HG02642 (cell line): ENCODE measurements around the gene XRCC5.

Experiments
- ATAC-seq: cut with Tn5 transposase; IDR thresholded peaks from one replicate; pipeline ENCODE4 v1.9.1; 2021; ENCODE audit warnings: mild to moderate bottlenecking; ENCODE audit not compliant: unreplicated experiment, poor library complexity

The XRCC5 gene

DNA sequence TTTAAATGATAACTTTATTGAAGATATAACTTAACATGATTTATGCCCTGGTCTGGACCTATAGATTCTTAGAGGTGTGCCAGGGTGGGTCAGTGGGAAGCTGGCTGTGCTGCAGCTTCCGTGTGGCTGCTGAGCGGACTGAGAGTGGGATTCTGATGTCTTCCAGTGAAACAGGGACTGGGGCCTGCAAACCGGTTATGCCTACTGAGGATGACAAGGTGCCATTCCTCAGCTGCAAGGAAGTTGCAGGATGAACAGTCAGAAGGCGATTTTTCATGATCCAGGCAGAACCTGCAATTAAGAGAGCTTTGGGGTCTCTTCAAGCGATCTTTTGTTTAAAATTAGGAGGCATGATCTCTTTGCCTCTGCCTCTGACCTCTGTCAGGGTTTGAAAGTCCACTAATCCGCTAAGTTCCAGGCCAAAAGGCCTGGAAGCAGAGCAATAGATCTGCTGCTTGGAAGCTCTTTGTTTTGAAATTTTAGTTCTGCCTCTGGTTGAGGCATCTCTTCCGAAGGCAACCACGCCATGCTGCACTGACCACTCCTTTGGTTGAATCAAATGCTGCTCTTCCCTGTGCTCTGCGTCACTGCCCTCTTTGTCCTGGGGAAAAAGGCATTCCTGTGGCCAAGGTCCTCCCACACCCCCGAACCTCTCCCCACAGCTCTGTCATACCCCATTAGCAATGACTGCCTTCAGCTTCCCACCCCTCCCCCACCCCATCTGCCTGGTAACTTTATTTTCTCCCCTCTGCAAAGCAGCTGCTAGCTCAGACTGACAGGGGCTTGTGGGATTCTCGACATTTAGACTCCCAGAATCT lies 25.5 kb upstream of the XRCC5 start:
- no peak for ATAC-seq

GRCh38 chr2:216084547-216084946 lies 24.6 kb upstream of the XRCC5 start:
- no peak for ATAC-seq

GRCh38 chr2:216086207-216086893 lies 22.8 kb upstream of the XRCC5 start:
- no peak for ATAC-seq

DNA sequence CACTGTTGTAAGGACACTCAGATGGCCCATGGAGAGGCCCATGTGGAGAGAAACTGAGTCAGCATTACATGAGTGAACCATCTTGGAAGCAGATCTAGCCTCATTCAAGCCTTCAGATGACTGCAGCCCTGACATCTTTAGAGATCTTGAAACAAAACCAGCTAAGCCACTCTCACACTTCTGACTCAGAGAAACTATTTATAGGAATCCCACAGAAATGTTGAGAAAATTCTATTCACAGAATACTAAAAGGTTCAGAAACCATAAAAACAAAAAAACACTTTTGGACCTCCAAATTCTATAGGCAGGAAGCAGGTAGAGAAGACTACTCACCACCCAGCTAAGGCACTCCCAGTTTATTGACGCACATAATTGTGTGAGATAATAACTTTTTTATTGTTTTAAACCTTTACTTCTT lies 18.8 kb upstream of the XRCC5 start:
- ATAC-seq, result peak; percentile 48

- ATAC-seq, result no peak
These were observed 16.5 kb upstream of the XRCC5 start for GRCh38 chr2:216092646-216093045.

DNA sequence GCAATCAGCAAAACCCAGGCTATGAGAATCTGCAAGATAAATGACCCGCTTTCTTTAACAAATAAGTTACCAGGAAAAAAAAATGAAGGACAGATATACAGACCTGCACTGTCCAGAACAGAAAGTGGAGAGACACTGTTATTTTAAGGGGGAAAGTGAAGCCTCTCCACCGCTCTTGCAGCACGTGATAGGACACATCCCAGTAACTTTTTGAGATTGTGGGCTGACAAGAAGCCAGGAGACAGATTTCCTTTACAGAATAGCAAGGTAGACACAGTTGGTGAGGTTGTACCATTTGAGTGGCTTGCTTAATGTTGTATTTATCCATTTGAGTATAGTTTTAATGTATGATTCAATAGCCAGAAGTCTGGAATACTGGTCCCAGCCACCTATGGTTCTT lies 14.4 kb upstream of the XRCC5 start:
- ATAC-seq, result no peak

GRCh38 chr2:216098421-216099334 lies 10.5 kb upstream of the XRCC5 start:
- no peak for ATAC-seq

- ATAC-seq, result no peak
These were observed 8.0 kb upstream of the XRCC5 start for GRCh38 chr2:216101109-216101508.

GRCh38 chr2:216103213-216103612 lies 5.9 kb upstream of the XRCC5 start:
- no peak for ATAC-seq

GRCh38 chr2:216104691-216105090 lies 4.5 kb upstream of the XRCC5 start:
- ATAC-seq, result no peak

DNA sequence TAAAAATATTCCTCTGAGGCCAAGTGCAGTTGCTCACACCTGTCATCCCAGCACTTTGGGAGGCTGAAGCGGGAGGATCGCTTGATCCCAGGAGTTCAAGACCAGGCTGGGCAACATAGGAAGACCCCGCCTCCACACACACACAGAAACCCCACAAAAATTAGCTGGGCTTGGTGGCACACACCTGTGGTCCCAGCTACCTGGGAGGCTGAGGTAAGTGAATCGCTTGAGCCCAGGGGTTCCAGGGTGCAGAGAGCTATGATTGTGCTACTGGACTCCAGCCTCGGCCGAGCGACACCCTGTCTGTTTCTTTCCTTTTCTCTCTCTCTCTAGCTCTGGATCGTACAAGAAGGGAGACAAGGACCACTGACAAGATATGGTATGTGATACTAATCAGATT lies 1.8 kb upstream of the XRCC5 start:
- ATAC-seq, result no peak

DNA sequence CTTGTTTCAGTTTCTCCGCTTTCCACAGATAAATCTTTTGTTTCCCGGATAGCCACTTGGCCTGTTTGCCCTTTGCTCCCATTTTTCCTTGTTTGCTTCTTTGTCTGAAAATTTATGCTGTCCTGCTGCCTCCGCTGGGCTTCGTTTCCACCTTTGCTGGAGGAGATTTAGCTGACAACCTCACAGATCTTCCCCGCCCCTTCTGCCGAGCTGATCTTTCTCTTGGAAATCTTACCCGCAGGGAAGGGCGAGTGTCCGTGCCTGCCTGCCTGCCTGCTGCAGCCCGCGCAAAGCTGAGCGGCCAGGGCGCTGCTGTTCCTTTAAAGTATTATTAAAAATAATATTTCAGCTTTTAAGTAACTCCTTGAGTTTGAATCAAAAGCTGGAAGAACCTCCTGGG lies 1.4 kb upstream of the XRCC5 start:
- ATAC-seq, result no peak

DNA sequence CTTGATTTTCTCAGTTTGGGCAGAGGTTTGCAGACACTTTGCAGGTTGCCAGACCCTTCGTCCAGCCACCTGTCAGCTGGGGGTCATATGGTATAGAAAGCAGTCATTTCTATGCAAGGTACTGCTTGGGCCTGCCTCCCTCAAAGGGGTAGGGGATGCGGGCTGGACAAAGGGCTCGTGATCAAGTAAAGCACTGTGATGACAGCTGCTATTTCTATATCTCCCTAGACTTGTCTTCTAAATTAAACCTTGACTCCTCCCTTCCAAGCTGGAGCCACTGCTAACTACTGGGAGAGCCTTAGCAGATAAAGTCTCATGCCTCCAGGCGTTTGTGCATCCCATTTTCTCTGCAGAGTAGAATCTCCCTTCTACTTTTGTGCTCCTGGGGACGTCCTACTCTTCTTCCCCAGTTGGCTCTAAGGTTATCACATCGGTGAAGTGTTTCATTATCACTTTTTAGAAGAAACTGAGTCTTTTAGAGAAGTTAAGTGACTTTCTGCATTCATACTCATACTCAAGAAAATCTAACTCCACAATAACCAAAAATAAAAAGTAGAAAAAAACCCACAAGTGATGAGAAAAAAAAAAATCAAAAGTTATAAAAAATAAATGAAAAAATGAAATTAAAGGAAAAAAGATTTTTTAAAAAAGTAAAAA lies 710 bp upstream of the XRCC5 start:
- ATAC-seq, result no peak

DNA sequence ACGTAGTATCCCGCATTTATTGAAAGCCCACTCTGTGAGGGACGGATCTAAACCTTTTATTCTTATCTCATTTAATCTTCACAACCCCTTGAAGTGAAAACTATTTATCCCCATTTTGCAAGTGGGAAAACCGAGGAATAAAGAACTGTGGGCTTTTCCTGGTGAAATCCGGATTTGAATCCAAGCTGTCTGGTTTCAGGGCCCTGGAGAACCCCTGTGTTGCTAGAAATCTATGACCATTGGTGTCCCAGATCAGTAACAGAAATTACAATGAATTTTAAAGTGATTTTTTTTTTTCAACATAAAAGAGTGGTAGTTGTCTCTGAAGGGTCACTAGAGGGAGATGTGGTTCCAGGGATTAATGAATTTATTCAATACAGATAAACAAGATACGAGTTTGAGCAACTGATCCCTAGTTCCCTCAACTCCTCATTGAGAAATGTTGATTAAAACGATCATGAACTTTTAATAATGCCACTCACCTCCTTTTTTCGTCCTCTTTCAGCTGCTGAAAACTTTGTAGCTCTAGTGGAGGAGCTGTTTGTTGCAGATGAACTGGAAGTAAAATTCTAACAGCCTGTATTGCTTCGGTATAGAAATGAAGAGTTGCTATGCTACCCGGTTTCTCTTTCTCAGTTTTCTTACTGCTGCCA lies 940 bp downstream of the XRCC5 start:
- no peak for ATAC-seq

DNA sequence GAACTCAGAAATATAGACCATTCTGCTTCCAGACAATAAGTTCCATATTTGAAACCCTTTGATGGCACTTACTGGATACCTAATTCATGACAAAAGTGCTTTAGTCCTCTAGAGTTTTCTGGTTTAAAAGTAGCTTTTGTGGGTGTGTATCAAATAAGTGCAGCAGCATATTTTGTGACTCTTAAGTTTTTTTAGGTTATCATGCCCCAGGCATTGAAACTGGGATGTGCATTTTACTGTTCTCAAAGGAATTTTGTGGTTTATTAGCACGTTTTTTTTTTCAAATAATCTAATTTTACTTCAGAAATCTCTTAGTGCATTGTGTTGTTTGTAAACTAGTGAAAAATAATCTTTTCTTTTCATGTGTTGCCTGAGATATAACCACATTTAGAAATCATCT lies 1.5 kb downstream of the XRCC5 start:
- no peak for ATAC-seq

- ATAC-seq, result no peak
These were observed 2.0 kb downstream of the XRCC5 start for GRCh38 chr2:216111122-216111521.

DNA sequence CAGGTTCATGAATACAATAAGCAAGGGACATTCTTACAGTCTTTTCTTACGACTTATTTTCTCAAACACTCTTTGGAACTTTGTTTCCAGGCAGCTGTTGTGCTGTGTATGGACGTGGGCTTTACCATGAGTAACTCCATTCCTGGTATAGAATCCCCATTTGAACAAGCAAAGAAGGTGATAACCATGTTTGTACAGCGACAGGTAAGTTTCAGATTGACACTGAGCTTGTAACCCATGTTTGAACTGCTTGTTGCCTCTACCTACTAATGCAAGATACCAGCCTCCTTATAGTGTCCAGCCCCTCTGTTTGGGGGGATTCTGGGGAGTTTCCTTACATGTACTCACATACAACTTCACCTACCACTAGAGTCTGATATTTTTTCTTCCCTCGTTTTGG lies 3.8 kb downstream of the XRCC5 start:
- ATAC-seq, result no peak

GRCh38 chr2:216113572-216113971 lies 4.4 kb downstream of the XRCC5 start:
- peak; percentile 73 for ATAC-seq

- peak; percentile 3 for ATAC-seq
These were observed 5.2 kb downstream of the XRCC5 start for GRCh38 chr2:216114382-216114713.
